Lung (tissue), 10 donors: ENCODE results near the gene IKBKG. TPM values are rescaled to one million over a fixed set of nuclear protein-coding genes. Genes with fewer than 3 reads are reported as not detected.
"Not testable (repeated sequence)": the region's sequence is repeated elsewhere in the genome, so short reads cannot be mapped to it uniquely, and the experiment has no call there.

ENCODE experiments used
- ATAC-seq: fragments of 200-7000 bp; cut with Tn5 transposase; one replicate; pipeline ENCODE4 v1.9.1; 2020; ENCODE audit warnings: moderate number of reproducible peaks; ENCODE audit not compliant: insufficient read depth, low FRiP score
- DNase-seq, 3 donors: peaks; one replicate each; pipeline ENCODE4 v3.0.0-alpha.2; 2013 to 2017
- H3K27ac ChIP-seq, 2 donors: one replicate each; pipeline ENCODE4 v1.5.1; 2013; ENCODE audit warnings: mild to moderate bottlenecking in 2 of 2, moderate library complexity in 2 of 2, control low read depth in 1 of 2, inconsistent platforms in 1 of 2, low read depth in 1 of 2, low read length in 1 of 2
- H3K27me3 ChIP-seq, 3 donors: one replicate each; pipeline ENCODE4 v1.5.1; 2013; ENCODE audit warnings: low read length in 2 of 3; ENCODE audit not compliant: control insufficient read depth in 3 of 3, insufficient read depth in 3 of 3
- H3K36me3 ChIP-seq, 4 donors: one replicate each; pipeline ENCODE4 v1.5.1; 2013; ENCODE audit warnings: low read length in 4 of 4, mild to moderate bottlenecking in 1 of 4, moderate library complexity in 1 of 4; ENCODE audit not compliant: control insufficient read depth in 4 of 4, insufficient read depth in 4 of 4
- H3K4me1 ChIP-seq, 5 donors: one replicate each; pipeline ENCODE4 v1.5.1; 2013; ENCODE audit warnings: low read length in 5 of 5, mild to moderate bottlenecking in 2 of 5, moderate library complexity in 1 of 5; ENCODE audit not compliant: control insufficient read depth in 5 of 5, insufficient read depth in 5 of 5
- H3K4me3 ChIP-seq: one replicate; pipeline ENCODE4 v1.5.1; 2013; ENCODE audit warnings: mild to moderate bottlenecking, control low read depth, moderate library complexity
- H3K9ac ChIP-seq, 2 donors: one replicate each; pipeline ENCODE4 v1.5.1; 2013; ENCODE audit warnings: low read length in 2 of 2, control low read depth in 1 of 2; ENCODE audit not compliant: insufficient read depth in 1 of 2
- H3K9me3 ChIP-seq, 4 donors: one replicate each; pipeline ENCODE4 v1.5.1; 2013; ENCODE audit warnings: low read length in 3 of 4, mild to moderate bottlenecking in 1 of 4, moderate library complexity in 1 of 4; ENCODE audit not compliant: control insufficient read depth in 4 of 4, insufficient read depth in 3 of 4
- WGBS, 2 donors: extraction: QIAGEN DNeasy Blood & Tissue Kit; methylation state at CpG; one replicate each; pipeline ENCODE4 v1.1.7; 2013; 5-methylcytosine and 5-hydroxymethylcytosine counted together
- polyA plus RNA-seq, 2 donors: library from polyadenylated mRNA; stranded (reverse); fragments of 200-250 nt; gene quantifications; one replicate each; pipeline ENCODE4 v1.2.1, GENCODE V29; 2013
- total RNA-seq, 2 donors: library from RNA; depleted of rRNA in 1 of 2; stranded (reverse); fragments of >200 nt in 1 of 2; gene quantifications; one replicate each; pipeline ENCODE4 v1.2.1, GENCODE V29; 2014 to 2021
- donor health status: Bipolar disorder and iron deficiency.
- donor health status: healthy.
- donor health status: DM: yes; HTN: yes; CAD: no.

The IKBKG gene
- total and polyA plus RNA-seq, 4 donors = 12.0 to 58.3 (median 36.4) TPM

- WGBS, 2 donors = no CpG with 5 or more reads among the region's 10 CpGs
- not testable (repeated sequence) for H3K9ac ChIP-seq, H3K4me1 ChIP-seq, H3K27me3 ChIP-seq, ATAC-seq, H3K9me3 ChIP-seq, DNase-seq, H3K36me3 ChIP-seq, H3K4me3 ChIP-seq, H3K27ac ChIP-seq
Observed at GRCh38 chrX:154562295-154562694, 14.9 kb downstream of the IKBKG start.

DNA sequence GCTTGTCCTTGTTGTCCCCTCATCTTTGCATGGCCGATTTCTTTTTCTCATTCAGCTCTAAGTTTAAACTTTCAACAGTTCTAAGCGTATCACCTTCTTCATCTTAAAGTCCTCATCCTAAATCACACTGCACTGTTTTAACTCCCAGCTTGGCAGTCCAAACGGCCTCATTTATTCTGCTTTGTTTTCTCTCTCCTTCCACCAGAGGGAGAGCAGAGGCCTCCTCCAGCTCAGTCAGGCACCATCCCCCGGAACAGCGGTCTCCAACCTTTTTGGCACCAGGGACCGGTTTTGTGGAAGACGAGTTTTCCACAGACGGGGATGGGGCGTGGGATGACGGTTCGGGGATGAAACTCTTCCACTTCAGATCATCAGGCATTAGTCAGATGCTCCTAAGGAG, 22.9 kb downstream of the IKBKG start:
- not testable (repeated sequence) for ATAC-seq, H3K27me3 ChIP-seq, H3K4me3 ChIP-seq, H3K27ac ChIP-seq, H3K9me3 ChIP-seq, DNase-seq, H3K4me1 ChIP-seq, H3K9ac ChIP-seq, H3K36me3 ChIP-seq
- no CpG with 5 or more reads among the region's 11 CpGs for WGBS, 2 donors

DNA sequence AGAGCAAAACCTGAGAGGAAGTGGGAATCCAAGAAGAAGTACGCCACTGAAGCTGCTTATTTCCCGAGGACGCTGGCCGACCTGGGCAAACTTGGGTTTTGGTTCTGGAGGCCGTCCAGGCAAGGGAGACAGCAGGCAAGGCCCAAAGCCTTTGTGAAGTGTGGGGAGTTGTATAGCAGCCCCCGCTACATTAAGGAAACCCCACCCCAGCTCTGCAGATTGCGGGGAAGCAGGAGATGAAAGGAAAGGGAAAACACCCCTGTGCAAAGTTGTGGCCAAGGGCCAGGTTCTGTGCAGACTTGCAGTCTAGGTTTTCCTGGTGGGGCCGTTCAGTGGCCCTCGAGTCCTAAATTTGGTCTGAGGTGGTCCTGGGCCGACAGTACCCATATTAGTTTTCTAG, 25.6 kb downstream of the IKBKG start:
- H3K36me3 ChIP-seq, DNase-seq, H3K9me3 ChIP-seq, H3K27ac ChIP-seq, ATAC-seq, H3K4me1 ChIP-seq, H3K9ac ChIP-seq, H3K27me3 ChIP-seq, H3K4me3 ChIP-seq: not testable (repeated sequence)
- WGBS, 2 donors = no CpG with 5 or more reads among the region's 10 CpGs

GRCh38 chrX:154575076-154575475, 27.7 kb downstream of the IKBKG start:
- not testable (repeated sequence) for H3K9me3 ChIP-seq, H3K36me3 ChIP-seq, H3K27ac ChIP-seq, H3K4me3 ChIP-seq, ATAC-seq, DNase-seq, H3K4me1 ChIP-seq, H3K27me3 ChIP-seq, H3K9ac ChIP-seq
- WGBS, 2 donors = no CpG with 5 or more reads among the region's 5 CpGs

DNA sequence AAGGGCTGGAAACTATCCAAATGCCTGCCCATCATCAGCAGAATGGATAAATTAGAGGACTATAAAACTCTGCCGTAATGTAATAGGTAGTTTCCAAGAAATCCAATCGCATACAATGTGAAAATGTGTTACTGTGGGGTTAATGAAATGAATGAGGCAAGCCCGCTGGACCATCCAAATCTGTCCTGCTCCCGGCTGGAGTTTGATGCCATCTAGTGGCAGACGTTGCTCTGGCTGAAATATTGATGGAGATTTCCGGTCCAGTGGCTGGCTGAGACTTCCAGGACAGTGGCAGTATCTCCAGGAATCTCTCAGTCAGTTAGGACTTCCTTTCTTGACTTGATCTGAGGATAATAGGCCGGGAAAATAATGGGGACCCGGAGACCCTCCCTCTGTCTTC, 35.6 kb downstream of the IKBKG start:
- not testable (repeated sequence) for H3K9me3 ChIP-seq, H3K4me3 ChIP-seq, H3K4me1 ChIP-seq, ATAC-seq, H3K27me3 ChIP-seq, H3K9ac ChIP-seq, H3K27ac ChIP-seq, DNase-seq, H3K36me3 ChIP-seq
- WGBS, 2 donors = no CpG with 5 or more reads among the region's 8 CpGs

- H3K27me3 ChIP-seq, H3K4me3 ChIP-seq, H3K27ac ChIP-seq, H3K36me3 ChIP-seq, H3K9ac ChIP-seq, H3K9me3 ChIP-seq, ATAC-seq, H3K4me1 ChIP-seq, DNase-seq: not testable (repeated sequence)
- WGBS, 2 donors = no CpG with 5 or more reads among the region's 39 CpGs
Observed at GRCh38 chrX:154584585-154585183, 37.3 kb downstream of the IKBKG start, which contains the start of gene CTAG1A. Gene CTAG1A (plus strand): TSS chrX:154585133. CDS start chrX:154585207, 74 bp downstream.

GRCh38 chrX:154590415-154590814, 43.0 kb downstream of the IKBKG start:
- ATAC-seq, DNase-seq, H3K27me3 ChIP-seq, H3K27ac ChIP-seq, H3K9ac ChIP-seq, H3K4me1 ChIP-seq, H3K36me3 ChIP-seq, H3K4me3 ChIP-seq: not testable (repeated sequence)
- peaks cover 0 to 17% (median 0%) of the 10 kb centered on the region in 4 donors for H3K9me3 ChIP-seq
- 41% methylated on average over 4 of the region's 13 CpGs; no CpG with 5 or more reads in 1 of the 2 donors for WGBS, 2 donors
